ENCODE results near the gene KCNMA1. TPM values are rescaled to one million over a fixed set of nuclear protein-coding genes. Genes with fewer than 3 reads are reported as not detected.

Gene KCNMA1
- total RNA-seq, 2 donors from 2014 or later: 168 to 188 TPM

- Histone ChIP-seq H3K36me3 (no peaks in the 10 kb centered on the region), H3K27ac (peak overlapping the region; percentile 74 to 87), H3K4me1 (ENCODE audit: control insufficient read depth in 1 of 2, low read depth in 2 of 2) (peaks cover 71 to 98% of the 10 kb centered on the region in 2 donors), H3K27me3 (replicated peaks; ENCODE audit: insufficient read depth) (no peaks in the 10 kb centered on the region), H3K9me3 (no peaks in the 10 kb centered on the region), H3K4me3 (no peak overlapping the region)
- ATAC-seq (ENCODE audit: insufficient number of reproducible peaks, low FRiP score, low read depth) (no peak), DNase-seq (ENCODE audit: low spot score) (no peak)
- no peak for TF ChIP-seq CTCF (IDR thresholded peaks at IDR 0.05)
Observed at GRCh38 chr10:77554996-77555397, 82.6 kb downstream of the KCNMA1 start.

- H3K4me3 ChIP-seq: no peak overlapping the region
- TF ChIP-seq CTCF (IDR thresholded peaks at IDR 0.05): no peak
- H3K27me3 ChIP-seq (replicated peaks; ENCODE audit: insufficient read depth): no peaks in the 10 kb centered on the region
- ATAC-seq (ENCODE audit: insufficient number of reproducible peaks, low FRiP score, low read depth): no peak
- H3K27ac ChIP-seq: peak overlapping the region; percentile 74 to 87
- no peaks in the 10 kb centered on the region for H3K36me3 ChIP-seq
- DNase-seq (ENCODE audit: low spot score): no peak
- H3K4me1 ChIP-seq (ENCODE audit: control insufficient read depth in 1 of 2, low read depth in 2 of 2): peaks cover 80 to 98% of the 10 kb centered on the region in 2 donors
- no peaks in the 10 kb centered on the region for H3K9me3 ChIP-seq
Observed at GRCh38 chr10:77553966-77554365, 83.6 kb downstream of the KCNMA1 start.

GRCh38 chr10:77553311-77553710 is 84.3 kb downstream of the KCNMA1 start:
- Histone ChIP-seq H3K27me3 (replicated peaks; ENCODE audit: insufficient read depth) (no peaks in the 10 kb centered on the region), H3K4me1 (ENCODE audit: control insufficient read depth in 1 of 2, low read depth in 2 of 2) (peaks cover 80 to 98% of the 10 kb centered on the region in 2 donors), H3K36me3 (no peaks in the 10 kb centered on the region), H3K9me3 (no peaks in the 10 kb centered on the region), H3K27ac (peak overlapping the region; percentile 74 to 87), H3K4me3 (no peak overlapping the region)
- no peak for ATAC-seq (ENCODE audit: insufficient number of reproducible peaks, low FRiP score, low read depth)
- no peak for DNase-seq (ENCODE audit: low spot score)
- TF ChIP-seq CTCF (IDR thresholded peaks at IDR 0.05): no peak

GRCh38 chr10:77552252-77552651 is 85.4 kb downstream of the KCNMA1 start:
- H3K4me1 ChIP-seq (ENCODE audit: control insufficient read depth in 1 of 2, low read depth in 2 of 2): peaks cover 82 to 98% of the 10 kb centered on the region in 2 donors
- H3K9me3 ChIP-seq: no peaks in the 10 kb centered on the region
- DNase-seq (ENCODE audit: low spot score) (no peak), ATAC-seq (ENCODE audit: insufficient number of reproducible peaks, low FRiP score, low read depth) (no peak)
- no peak for TF ChIP-seq CTCF (IDR thresholded peaks at IDR 0.05)
- no peaks in the 10 kb centered on the region for H3K27me3 ChIP-seq (replicated peaks; ENCODE audit: insufficient read depth)
- no peaks in the 10 kb centered on the region for H3K36me3 ChIP-seq
- peak overlapping the region; percentile 43 to 87 for H3K27ac ChIP-seq
- H3K4me3 ChIP-seq: no peak overlapping the region

- ATAC-seq (ENCODE audit: insufficient number of reproducible peaks, low FRiP score, low read depth) (no peak), DNase-seq (ENCODE audit: low spot score) (no peak)
- H3K4me3 ChIP-seq: no peak overlapping the region
- H3K36me3 ChIP-seq: no peaks in the 10 kb centered on the region
- no peak for TF ChIP-seq CTCF (IDR thresholded peaks at IDR 0.05)
- peak overlapping the region; percentile 71 to 72 for H3K27ac ChIP-seq
- H3K27me3 ChIP-seq (replicated peaks; ENCODE audit: insufficient read depth): no peaks in the 10 kb centered on the region
- no peaks in the 10 kb centered on the region for H3K9me3 ChIP-seq
- peaks cover 76 to 99% of the 10 kb centered on the region in 2 donors for H3K4me1 ChIP-seq (ENCODE audit: control insufficient read depth in 1 of 2, low read depth in 2 of 2)
Observed at GRCh38 chr10:77550378-77550777, 87.2 kb downstream of the KCNMA1 start.
